Neutrophil (primary cell): ENCODE measurements around the gene MACF1.

Source experiments
- H3K27ac ChIP-seq: fragments of 200-600 bp; sonication (generic); 2 replicates; pipeline ENCODE4 v1.5.1; 2016; ENCODE audit warnings: mild to moderate bottlenecking, moderate library complexity
- H3K27me3 ChIP-seq: fragments of 200-600 bp; sonication (generic); 2 replicates; pipeline ENCODE4 v1.6.0; 2016; ENCODE audit warnings: mild to moderate bottlenecking
- H3K36me3 ChIP-seq: fragments of 200-600 bp; sonication (generic); 2 replicates; pipeline ENCODE4 v1.5.1; 2017
- H3K4me1 ChIP-seq, 2 experiments: fragments of 200-600 bp in 1 of 2; sonication (generic) in 1 of 2; 1 replicate in 1 of 2; 2 replicates in 1 of 2; pipeline versions ENCODE4 v1.5.1 to v1.6.1; 2013 to 2016; ENCODE audit warnings: low read depth in 1 of 2, low read length in 1 of 2, mild to moderate bottlenecking in 1 of 2, moderate library complexity in 1 of 2; ENCODE audit not compliant: control insufficient read depth in 1 of 2, insufficient read depth in 1 of 2
- H3K4me3 ChIP-seq, 2 experiments: fragments of 200-600 bp in 1 of 2; sonication (generic) in 1 of 2; 1 replicate in 1 of 2; 2 replicates in 1 of 2; pipeline ENCODE4 v1.5.1; 2013 to 2016; ENCODE audit warnings: low read depth in 1 of 2, low read length in 1 of 2, mild to moderate bottlenecking in 1 of 2, moderate library complexity in 1 of 2
- H3K9me3 ChIP-seq: fragments of 200-600 bp; sonication (generic); 2 replicates; pipeline ENCODE4 v1.5.1; 2016
- TF ChIP-seq, protein P1 (sequence below): fragments of 200-600 bp; sonication (generic); IDR thresholded peaks from 2 replicates; pipeline ENCODE4 v1.5.1; 2016; ENCODE audit warnings: antibody characterized with exemption

MACF1 gene

DNA sequence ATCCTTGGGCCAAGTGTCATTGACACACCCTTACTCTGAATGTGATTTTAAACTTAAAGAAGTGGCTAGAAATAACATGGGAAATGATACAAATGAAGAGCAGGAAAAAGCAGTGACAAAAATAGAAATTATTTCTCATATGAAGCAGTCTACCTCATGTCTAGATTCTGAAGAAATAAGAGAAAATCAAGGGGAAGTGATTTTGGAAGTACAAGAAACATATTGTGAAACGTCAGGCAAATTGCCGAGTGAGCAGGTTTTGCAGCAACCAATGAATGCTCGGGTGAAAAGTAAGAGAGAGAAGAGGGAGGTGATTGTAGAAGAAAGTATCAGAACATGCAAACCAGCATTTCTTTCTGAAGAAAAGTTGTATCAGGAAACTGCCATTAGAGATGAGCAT lies 130.7 kb downstream of the MACF1 start:
- Histone ChIP-seq H3K9me3 (no peaks in the 10 kb centered on the region), H3K4me1 (peaks cover 6 to 9% of the 10 kb centered on the region in 2 experiments), H3K27ac (no peak overlapping the region), H3K4me3 (no peak overlapping the region), H3K36me3 (peaks cover 50% of the 10 kb centered on the region), H3K27me3 (no peaks in the 10 kb centered on the region)
- TF ChIP-seq, protein P1, sequence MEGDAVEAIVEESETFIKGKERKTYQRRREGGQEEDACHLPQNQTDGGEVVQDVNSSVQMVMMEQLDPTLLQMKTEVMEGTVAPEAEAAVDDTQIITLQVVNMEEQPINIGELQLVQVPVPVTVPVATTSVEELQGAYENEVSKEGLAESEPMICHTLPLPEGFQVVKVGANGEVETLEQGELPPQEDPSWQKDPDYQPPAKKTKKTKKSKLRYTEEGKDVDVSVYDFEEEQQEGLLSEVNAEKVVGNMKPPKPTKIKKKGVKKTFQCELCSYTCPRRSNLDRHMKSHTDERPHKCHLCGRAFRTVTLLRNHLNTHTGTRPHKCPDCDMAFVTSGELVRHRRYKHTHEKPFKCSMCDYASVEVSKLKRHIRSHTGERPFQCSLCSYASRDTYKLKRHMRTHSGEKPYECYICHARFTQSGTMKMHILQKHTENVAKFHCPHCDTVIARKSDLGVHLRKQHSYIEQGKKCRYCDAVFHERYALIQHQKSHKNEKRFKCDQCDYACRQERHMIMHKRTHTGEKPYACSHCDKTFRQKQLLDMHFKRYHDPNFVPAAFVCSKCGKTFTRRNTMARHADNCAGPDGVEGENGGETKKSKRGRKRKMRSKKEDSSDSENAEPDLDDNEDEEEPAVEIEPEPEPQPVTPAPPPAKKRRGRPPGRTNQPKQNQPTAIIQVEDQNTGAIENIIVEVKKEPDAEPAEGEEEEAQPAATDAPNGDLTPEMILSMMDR = no peak

DNA sequence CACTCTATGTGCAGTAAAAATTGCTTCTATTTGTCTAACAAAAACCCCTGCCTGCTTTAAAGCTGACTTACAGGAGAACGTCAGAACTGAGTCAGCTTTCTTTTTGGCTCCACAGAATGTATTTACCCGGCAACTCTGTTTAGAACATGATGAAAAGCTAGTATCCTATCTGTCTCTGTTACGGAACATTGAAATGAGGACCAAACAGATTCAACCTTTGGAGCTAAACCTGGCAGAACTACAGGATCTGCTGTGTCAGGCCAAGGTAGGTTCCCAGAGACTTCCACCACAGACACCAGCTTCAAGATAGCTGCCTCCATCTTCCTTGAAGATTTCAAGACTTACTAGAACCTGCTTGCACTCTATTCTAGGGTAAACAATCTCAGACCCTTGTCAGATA lies 132.6 kb downstream of the MACF1 start:
- H3K9me3 ChIP-seq = no peaks in the 10 kb centered on the region
- H3K36me3 ChIP-seq = peaks cover 58% of the 10 kb centered on the region
- H3K4me1 ChIP-seq = peaks cover 6 to 9% of the 10 kb centered on the region in 2 experiments
- H3K27me3 ChIP-seq = no peaks in the 10 kb centered on the region
- TF ChIP-seq, protein P1 = no peak
- no peak overlapping the region for H3K4me3 ChIP-seq
- no peak overlapping the region for H3K27ac ChIP-seq

DNA sequence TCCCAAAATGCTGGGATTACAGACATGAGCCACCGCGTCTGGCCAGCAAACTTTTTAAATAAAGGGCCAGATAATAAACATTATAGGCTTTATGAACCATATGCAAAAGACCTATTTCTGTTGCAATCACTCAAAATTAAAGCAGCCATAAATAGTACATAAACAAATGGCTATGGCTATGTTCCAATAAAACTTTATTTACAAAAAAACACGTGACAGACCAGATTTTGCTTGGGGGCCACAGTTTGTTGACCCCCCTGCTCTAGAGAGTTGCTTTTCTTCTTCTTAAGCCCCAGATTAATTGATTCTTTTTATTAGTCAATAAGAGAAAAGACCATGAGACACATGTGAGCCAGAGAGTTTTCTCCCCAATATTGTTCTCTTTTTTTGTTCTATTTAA lies 138.3 kb downstream of the MACF1 start:
- no peak overlapping the region for H3K27ac ChIP-seq
- TF ChIP-seq, protein P1 = no peak
- H3K9me3 ChIP-seq = no peaks in the 10 kb centered on the region
- H3K27me3 ChIP-seq = no peaks in the 10 kb centered on the region
- peaks cover 81% of the 10 kb centered on the region for H3K36me3 ChIP-seq
- H3K4me1 ChIP-seq = no peaks in the 10 kb centered on the region
- no peak overlapping the region for H3K4me3 ChIP-seq

DNA sequence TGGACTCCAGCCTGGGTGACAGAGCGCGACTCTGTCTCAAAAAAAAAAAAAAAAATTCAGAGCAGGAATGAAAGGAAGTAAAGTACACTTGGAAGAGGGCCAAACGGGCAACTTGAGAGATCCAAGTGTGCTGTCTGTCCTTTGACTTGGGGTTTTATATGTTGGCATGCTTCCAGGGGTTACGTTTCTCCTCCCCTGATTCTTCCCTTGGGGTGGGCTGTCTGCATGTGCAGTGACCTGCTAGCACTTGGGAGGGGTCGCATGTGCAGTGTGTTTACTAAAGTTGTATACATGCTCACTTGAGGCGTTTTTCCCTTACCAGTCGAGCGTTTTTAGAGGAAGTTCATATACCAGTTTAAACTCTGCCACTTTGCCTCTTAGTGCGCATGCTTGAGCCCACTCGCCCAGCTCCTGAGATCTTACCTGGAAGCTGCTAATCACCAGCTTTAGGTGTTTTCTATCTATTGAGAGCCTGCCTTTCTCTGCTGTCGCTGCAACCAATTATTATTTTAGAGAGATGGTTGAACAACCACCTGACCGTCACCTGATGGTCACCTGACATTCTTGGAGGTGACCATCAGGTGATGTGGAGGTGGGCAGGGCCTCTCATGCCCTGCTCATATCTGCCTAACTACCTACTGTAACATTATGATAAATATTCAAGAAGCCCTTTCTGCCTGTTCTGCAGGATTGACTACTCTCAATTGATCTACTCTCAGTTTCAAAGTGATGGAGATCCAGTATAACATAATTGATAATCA lies 140.1 kb downstream of the MACF1 start:
- H3K27ac ChIP-seq = no peak overlapping the region
- H3K27me3 ChIP-seq = no peaks in the 10 kb centered on the region
- TF ChIP-seq, protein P1 = no peak
- H3K36me3 ChIP-seq = peaks cover 81% of the 10 kb centered on the region
- no peak overlapping the region for H3K4me3 ChIP-seq
- no peaks in the 10 kb centered on the region for H3K9me3 ChIP-seq
- H3K4me1 ChIP-seq = no peaks in the 10 kb centered on the region

DNA sequence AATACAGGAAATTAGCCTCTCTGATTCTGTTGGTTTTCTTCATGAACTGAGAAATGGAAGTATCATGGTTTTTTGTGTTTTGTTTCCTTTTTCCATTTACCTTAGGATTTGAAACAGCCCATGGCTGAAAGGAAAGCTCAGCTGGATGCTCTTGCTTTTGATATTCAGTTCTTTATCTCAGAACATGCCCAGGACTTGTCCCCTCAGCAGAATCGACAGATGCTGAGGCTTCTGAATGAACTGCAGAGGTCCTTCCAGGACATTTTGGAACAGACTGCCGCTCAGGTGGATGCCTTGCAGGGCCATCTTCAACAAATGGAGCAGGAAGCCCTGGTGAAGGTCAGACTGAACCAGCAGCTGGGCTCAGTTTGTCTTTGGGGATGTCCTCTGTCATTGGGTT lies 142.4 kb downstream of the MACF1 start:
- no peaks in the 10 kb centered on the region for H3K27me3 ChIP-seq
- H3K36me3 ChIP-seq = peaks cover 81% of the 10 kb centered on the region
- no peak overlapping the region for H3K27ac ChIP-seq
- no peaks in the 10 kb centered on the region for H3K4me1 ChIP-seq
- no peak overlapping the region for H3K4me3 ChIP-seq
- TF ChIP-seq, protein P1 = no peak
- H3K9me3 ChIP-seq = no peaks in the 10 kb centered on the region
